Stimulated activated CD8-positive, alpha-beta memory T cell treated with anti-CD3 and anti-CD28 coated beads, Interleukin-7, amount 100 ng/mL, for 24 hours (primary cell): ENCODE measurements around the gene VWA8.
"Not testable (repeated sequence)": the region's sequence is repeated elsewhere in the genome, so short reads cannot be mapped to it uniquely, and the experiment has no call there.

ENCODE experiments used
- DNase-seq: peaks from one replicate; pipeline ENCODE4 v3.0.0-alpha.2; 2020; ENCODE audit warnings: low read depth

The VWA8 gene

DNA sequence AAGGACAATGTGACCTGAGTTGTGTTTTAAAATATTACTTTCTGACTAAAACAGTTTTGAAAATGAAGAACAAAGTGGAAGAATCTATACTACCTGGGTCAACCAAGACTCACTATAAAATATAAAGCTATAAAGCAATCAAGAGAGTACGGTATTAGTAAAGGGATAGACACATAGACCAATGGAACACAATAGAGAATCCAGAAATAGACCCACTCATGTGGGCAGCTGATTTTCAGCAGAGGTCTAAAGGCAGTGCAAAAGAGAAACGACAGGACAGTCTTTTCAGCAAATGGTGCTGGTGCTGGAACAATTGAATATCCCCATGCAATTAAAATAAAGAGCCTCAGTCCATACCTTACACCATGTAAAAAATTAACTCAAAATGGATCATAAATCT, 278.9 kb downstream of the VWA8 start:
- no peak for DNase-seq

DNA sequence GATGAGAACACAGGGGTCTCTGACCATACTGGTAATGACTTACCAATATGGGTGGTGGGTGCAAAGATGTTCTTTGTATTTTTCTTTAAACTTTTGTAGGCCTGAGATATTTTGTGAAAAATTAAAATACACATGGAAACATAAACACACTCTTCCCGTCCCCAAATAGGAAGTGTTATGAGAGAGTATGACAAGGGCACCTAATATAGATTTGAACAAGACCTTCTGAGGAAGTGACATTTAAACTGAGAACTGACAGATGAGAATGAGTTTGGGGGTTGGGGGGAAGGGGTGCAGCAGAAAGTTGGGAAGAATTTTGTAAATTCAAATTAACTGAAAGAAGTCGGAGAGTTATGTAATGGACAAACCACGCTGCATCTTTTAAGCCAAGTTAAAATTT, 279.3 kb downstream of the VWA8 start:
- DNase-seq: no peak

DNA sequence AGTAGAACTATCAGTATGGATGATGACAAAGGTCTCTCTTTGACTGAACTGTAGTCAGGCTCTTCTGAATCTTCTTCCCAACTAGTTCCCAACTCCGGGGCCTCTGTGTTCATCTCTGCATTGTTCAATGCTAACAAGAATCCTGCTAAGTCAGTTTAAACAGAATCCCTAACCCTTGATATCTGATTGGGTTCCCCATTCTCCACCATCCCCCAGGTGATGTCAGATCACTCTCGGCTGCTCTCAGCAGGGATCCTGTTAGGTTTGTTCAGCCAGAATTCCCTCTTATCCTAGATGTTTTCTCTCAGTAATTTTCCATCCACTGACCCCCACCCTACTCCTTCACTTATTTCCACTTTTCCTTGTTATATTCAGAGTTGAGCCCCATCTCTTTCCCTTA, 280.0 kb downstream of the VWA8 start:
- no peak for DNase-seq

DNA sequence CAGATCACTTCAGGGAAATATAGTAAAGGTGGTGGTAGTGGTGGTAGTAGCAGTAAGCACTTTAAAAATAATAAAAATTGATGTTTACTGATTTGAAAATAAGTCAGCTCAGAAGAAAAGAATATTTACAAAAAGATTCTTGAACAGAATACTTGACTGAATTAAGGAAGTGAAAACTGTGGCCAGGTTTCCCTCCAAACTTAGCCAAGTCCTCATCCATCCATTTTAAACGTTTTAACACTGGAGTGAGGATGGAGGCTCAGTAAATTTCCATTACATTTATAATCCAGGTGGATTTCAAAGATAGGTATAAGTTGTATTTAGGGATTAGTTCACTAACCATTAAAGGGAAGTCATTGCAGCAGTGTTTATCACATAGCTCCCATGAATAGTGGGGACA, 282.1 kb downstream of the VWA8 start:
- DNase-seq: no peak

DNA sequence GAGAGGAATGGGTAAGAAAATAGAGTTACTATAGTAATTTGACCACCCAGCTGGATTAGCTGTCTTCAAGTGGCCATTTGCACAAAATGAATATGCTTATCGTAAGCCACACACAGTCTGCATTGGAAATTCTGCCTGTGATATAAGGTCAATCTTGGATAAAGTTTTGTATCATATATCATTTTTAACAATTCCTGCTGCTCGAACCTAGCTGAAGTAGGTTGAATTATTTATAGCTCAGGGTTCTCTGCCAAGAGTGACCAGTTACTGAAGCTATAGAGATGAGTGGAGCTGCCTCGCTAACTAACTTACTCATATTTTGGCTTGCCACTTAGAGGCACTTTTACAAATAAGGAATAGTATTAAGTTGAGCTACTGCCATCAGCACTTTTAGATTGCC, 282.7 kb downstream of the VWA8 start:
- no peak for DNase-seq

- DNase-seq: no peak
Observed at GRCh38 chr13:41675306-41675705, 285.6 kb downstream of the VWA8 start.

DNA sequence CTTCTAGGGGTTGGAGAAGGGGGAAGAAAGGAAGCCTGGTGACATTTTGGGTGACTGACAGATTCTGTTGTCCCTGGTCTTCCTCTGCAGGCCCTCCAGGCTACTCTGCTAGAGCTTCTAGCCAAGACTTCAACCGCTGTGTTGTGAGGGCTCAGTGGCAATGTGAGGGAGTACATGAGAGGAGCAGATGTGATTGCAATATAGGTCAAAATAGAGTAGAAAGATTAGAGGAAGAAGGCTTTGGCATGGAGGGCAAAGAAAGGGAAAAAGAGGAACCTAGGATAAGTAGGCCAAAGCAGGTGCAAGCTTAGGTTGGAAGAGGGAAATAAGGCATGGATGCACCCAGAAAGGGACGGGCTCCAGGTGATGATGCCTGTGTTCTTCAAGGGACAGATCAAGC, 286.7 kb downstream of the VWA8 start:
- DNase-seq: no peak

GRCh38 chr13:41673640-41674039, 287.3 kb downstream of the VWA8 start:
- no peak for DNase-seq

DNA sequence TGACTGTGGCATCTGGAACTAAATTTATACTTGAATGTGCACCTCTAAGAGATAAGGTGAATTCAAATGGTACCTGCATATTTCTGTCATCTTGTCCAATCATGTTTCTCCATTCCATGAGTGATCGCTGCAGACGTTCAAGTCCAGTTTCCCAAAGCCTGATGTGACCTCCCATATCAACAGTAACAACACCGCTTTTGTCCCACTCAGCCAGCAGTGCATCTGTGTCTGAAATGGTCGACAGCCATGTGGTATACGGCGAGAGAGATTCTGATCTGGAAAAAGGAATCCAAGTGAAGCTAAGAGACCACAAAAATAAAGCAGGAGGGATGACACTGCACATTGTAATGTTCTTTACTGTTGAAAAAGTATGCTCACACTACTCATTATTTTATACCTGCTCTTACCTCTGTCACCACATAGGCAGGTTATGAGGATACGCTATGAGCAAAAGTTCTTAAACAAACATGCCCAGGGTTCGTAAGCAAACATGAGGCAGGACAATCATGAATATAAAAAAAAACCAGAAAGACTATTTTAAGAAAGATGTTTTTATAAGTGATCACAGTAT, 290.0 kb downstream of the VWA8 start:
- DNase-seq: no peak

DNA sequence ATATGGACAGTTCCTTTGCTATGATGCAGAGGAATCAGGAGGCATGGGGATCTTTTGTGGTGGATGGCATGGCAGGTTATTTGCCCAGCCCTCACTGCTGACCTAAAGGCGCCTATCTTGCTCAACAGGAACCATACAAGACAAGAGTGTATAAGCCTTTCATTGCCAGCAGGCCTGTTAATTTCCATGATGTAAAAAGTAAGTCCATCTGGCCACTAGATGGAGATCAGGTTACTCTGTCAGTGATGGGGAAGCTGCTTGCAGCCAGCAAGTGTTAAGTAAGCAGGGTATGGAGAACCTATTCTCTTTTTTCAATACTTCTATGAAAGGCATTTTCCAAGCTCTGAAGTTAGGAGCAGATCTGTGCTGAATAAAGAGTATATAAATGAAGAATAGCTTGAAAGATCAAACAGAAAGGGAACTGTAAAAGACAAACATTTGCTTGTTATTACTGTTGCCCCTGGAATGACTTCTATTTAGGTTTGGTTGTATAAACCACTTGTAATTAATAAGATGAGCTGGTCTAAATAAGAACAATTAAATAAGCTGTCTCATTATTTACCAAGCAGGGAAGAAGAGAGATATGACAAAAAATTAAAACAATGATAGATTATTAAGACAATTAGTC, 292.7 kb downstream of the VWA8 start:
- no peak for DNase-seq

DNA sequence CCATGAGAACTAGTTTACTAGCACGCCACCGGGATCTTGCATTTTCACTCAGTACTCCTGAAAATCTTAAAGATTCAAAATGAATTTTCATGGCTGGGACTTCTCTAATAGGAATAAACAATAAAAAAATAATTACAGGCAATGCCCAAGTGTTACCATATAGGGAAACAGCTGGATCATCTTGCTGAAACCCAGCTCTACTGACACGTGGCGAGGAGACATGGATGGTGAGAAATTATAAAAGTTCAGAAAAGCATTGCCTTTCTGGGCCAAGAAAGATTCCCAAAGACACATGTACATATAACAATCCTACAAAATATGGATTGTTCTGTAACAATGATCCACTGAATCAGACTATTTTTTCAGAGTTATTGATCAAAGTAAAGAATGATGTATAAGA, 294.3 kb downstream of the VWA8 start:
- no peak for DNase-seq

GRCh38 chr13:41660411-41660810, 300.5 kb downstream of the VWA8 start:
- no peak for DNase-seq

DNA sequence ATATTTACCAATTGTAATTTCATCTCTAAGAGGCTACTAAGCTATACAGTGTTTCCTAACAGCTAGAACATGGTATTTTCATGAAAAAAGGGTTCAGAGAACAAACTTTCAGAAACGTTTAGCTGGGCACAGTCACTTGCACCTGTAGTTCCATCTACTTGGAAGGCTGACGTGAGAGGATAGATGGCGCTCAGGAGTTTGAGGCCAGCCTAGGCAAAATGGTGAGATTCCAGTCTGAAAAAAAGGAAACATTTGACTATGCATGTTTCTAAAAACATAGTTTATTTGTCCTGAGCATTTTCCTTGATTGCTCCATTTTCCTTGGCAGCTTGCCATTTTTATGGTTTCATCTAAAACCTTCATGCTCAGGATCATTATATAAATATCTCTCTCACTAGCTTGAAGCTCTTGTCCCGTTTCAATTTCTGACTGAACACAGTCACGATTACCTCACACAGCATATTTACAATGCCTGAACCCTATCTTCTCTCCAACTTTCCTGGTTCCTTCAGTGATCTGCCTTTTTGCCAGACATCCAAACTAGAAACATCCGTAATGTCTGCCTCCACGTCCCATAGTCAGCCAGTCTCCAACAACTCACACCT, 302.8 kb downstream of the VWA8 start:
- no peak for DNase-seq

DNA sequence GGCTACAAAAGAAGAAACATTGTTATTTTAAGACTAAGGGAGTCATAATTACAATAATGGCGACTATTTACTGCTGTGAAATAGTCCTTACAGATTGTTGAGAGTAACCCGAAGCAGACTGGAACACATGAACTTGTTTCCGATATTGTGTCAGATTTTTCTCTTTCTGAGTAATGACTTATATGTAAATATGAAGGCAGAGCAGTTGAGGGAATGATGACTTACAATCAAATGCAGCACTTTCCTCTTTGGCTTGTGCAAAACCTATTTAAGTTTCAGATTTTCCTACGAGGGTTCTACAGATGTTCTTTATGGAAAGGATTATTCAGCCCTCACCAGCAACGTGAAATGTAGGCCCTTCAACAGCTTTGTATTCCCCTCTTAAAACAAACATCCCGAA, 304.9 kb downstream of the VWA8 start:
- DNase-seq: no peak

DNA sequence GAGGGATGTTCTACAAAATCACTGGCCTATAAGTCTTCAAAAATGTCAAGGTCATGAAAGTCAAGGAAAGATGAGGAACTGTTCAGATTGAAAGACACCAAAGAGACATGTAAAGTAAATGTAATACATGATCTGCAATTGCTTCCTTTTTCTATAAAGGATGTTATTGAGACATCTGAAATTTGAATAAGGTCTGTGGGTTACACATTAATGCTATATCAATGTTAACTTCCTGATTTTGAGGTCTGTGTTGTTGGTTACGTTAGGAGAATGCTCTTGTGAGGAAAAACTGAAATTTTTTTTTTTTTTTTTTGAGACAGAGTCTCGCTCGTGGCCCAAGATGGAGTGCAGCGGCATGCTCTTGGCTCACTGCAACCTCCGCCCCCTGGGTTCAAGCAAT, 306.1 kb downstream of the VWA8 start:
- DNase-seq: no peak

DNA sequence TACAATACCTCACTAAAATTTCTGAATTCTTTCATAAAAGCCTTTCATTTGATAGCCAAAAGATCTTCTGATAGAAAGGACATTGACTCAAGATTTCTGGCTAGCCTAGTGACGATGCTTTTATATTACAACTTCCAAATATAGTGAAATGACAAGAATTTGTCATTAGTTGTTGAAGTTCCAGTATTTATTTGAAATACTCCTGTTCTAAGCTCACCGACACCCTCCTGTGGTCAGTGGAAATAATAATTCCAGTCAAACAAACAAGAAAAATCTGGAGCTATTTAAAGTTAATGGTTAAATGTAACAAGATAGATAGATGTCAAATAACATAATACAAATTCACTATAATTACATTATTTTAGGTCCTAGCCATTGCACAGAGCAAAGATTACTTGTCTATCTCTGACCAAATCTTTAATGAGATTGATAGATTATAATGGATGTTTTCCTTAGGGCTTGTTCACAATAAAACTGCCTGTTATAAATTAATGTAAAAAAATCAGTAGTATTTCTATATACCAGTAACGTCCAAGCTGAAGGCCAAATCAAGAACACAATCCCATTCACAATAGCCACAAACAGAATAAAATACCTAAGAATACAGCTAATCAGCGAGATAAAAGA, 308.1 kb downstream of the VWA8 start:
- DNase-seq: no peak

- DNase-seq: no peak
Observed at GRCh38 chr13:41651413-41652058, 309.4 kb downstream of the VWA8 start.

GRCh38 chr13:41650706-41651105, 310.2 kb downstream of the VWA8 start:
- DNase-seq: no peak

- no peak for DNase-seq
Observed at GRCh38 chr13:41649659-41650058, 311.2 kb downstream of the VWA8 start.

DNA sequence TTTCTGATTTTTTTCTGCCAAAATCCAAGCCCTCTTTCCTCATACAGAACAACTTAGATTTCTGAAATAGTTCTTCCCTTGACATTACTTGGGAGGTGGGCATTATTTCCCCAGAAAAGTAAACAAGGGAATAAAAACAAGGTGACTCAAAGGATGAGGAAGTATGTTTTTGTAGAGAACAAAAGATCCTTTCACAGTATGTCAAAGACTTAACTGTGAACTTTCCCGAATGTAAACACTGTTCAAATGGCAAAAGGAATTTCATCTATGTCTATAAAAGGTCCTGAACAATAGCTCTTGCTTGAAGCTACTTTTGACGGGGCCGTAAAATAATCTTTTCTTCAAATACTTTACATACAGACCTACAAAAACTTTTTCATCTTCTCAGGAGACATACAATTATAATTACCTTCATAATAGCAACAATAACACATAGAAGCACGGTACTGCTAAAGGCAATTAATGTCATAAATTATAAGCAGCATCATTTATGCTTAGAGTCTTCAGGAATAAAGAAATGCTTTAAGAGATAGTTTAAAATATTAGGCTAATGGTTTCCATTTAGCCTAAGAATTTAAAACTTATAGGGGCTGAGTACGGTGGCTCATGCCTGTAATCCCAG, 312.5 kb downstream of the VWA8 start:
- no peak for DNase-seq

DNA sequence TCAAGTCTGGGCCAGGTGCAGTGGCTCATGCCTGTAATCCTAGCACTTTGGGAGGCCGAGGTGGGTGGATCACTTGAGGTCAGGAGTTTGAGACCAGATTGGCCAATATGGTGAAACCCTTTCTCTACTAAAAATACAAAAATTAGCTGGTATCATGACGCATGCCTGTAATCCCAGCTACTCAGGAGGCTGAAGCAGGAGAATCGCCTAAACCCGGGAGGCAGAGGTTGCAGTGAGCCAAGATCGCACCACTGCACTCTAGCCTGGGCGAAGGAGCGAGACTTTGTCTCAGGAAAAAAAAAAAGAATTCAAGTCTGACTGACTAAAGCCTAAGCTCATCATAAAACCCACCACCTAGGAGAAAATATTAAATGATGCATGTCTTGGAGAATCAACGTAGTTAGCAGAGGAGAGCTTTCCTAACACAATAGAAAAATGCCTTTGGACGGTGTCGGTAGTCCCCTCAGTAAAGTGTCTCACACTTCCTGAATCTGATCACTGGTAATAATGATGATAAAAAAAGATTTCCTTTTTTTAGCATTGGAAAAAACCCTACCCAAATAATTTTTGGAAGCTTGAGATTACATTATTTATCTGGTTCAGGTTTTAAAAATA, 313.1 kb downstream of the VWA8 start:
- not testable (repeated sequence) for DNase-seq

- DNase-seq: no peak
Observed at GRCh38 chr13:41645331-41645730, 315.6 kb downstream of the VWA8 start.
